H1 (cell line): Measurements from ENCODE around the gene RAET1E. TPM values are rescaled to one million over a fixed set of nuclear protein-coding genes. Genes with fewer than 3 reads are reported as not detected.
"Not testable (repeated sequence)": the region's sequence is repeated elsewhere in the genome, so short reads cannot be mapped to it uniquely, and the experiment has no call there.

Experiments
- CTCF ChIA-PET: fragments of 300-600 bp; sonication (Branson Sonifier 250); formaldehyde crosslinking; loops from one replicate; lab custom pipeline; 2021; ENCODE audit not compliant: partially characterized antibody; lab: Charles Lee
- POLR2A ChIA-PET: fragments of 300-600 bp; sonication (Branson Sonifier 250); formaldehyde crosslinking; loops from one replicate; lab custom pipeline; 2021; ENCODE audit warnings: inconsistent platforms; ENCODE audit not compliant: partially characterized antibody; lab: Charles Lee
- DNase-seq, 2 experiments: peaks; one replicate each; pipeline versions ENCODE4 v3.0.0 to v3.0.0-alpha.2; 2010 to 2022; ENCODE audit warnings: low spot score in 2 of 2, low read depth in 1 of 2, mixed read lengths in 1 of 2
- FAIRE-seq: peaks from 2 replicates; lab custom pipeline; 2011; peaks lifted over from hg19 to GRCh38; lab: Jason Lieb, UNC
- H2AFZ ChIP-seq: 2 replicates; pipeline ENCODE4 v1.8.1; 2012; ENCODE audit warnings: low read length, inconsistent platforms
- H2AK5ac ChIP-seq: 2 replicates; pipeline ENCODE4 v1.6.1; 2013; ENCODE audit warnings: low read depth, low read length
- H2BK120ac ChIP-seq: replicated peaks from 2 replicates; pipeline ENCODE3; 2013; ENCODE audit warnings: low read depth, low read length, inconsistent platforms
- H2BK12ac ChIP-seq: 2 replicates; pipeline ENCODE4 v1.6.1; 2013; ENCODE audit warnings: low read depth, low read length
- H2BK15ac ChIP-seq: 2 replicates; pipeline ENCODE4 v1.6.1; 2013; ENCODE audit warnings: low read length
- H2BK20ac ChIP-seq: 2 replicates; pipeline ENCODE4 v1.6.1; 2013; ENCODE audit warnings: low read length
- H2BK5ac ChIP-seq: 2 replicates; pipeline ENCODE4 v1.6.1; 2013; ENCODE audit warnings: low read depth, low read length
- H3K14ac ChIP-seq: 2 replicates; pipeline ENCODE4 v1.6.1; 2013; ENCODE audit warnings: inconsistent platforms; ENCODE audit not compliant: insufficient read length
- H3K18ac ChIP-seq: 2 replicates; pipeline ENCODE4 v1.6.1; 2013; ENCODE audit warnings: low read length; ENCODE audit errors: extremely low read depth
- H3K23ac ChIP-seq: 2 replicates; pipeline ENCODE4 v1.6.1; 2013; ENCODE audit warnings: inconsistent platforms; ENCODE audit not compliant: insufficient read length
- H3K23me2 ChIP-seq: 2 replicates; pipeline ENCODE4 v1.6.1; 2013; ENCODE audit warnings: low read depth, low read length
- H3K27ac ChIP-seq: 2 replicates; pipeline ENCODE4 v1.6.1; 2011; ENCODE audit warnings: low read depth, low read length, inconsistent platforms
- H3K27me3 ChIP-seq, 4 experiments: replicated peaks in 1 of 4; 1 replicate in 1 of 4; 2 replicates in 3 of 4; pipeline versions ENCODE4 v1.6.1 to v1.8.1; 2011 to 2013; ENCODE audit warnings: low read length in 3 of 4, mild to moderate bottlenecking in 3 of 4, inconsistent platforms in 2 of 4, mixed read lengths in 2 of 4, moderate library complexity in 1 of 4; ENCODE audit not compliant: control insufficient read depth in 3 of 4, insufficient read depth in 3 of 4; ENCODE audit errors: extremely low read depth in 1 of 4
- H3K36me3 ChIP-seq, 4 experiments: 2 replicates each; pipeline versions ENCODE4 v1.6.1 to v1.8.1; 2011 to 2013; ENCODE audit warnings: mild to moderate bottlenecking in 4 of 4, low read length in 3 of 4, moderate library complexity in 2 of 4, control low read depth in 1 of 4, inconsistent platforms in 1 of 4; ENCODE audit not compliant: insufficient read depth in 4 of 4, control insufficient read depth in 2 of 4
- H3K4ac ChIP-seq: replicated peaks from 2 replicates; pipeline ENCODE3; 2013; ENCODE audit warnings: low read length, low read depth, mixed read lengths, inconsistent platforms; ENCODE audit not compliant: insufficient read length
- H3K4me1 ChIP-seq, 4 experiments: replicated peaks in 1 of 4; 1 replicate in 1 of 4; 2 replicates in 3 of 4; pipeline versions ENCODE4 v1.6.1 to v1.8.1; 2011 to 2013; ENCODE audit warnings: low read length in 3 of 4, inconsistent platforms in 2 of 4, mixed read lengths in 1 of 4; ENCODE audit not compliant: insufficient read depth in 4 of 4, control insufficient read depth in 3 of 4
- H3K4me2 ChIP-seq, 2 experiments: 2 replicates each; pipeline versions ENCODE4 v1.6.1 to v1.8.1; 2011 to 2013; ENCODE audit warnings: low read depth in 2 of 2, low read length in 2 of 2, control low read depth in 1 of 2, inconsistent platforms in 1 of 2, mild to moderate bottlenecking in 1 of 2; ENCODE audit not compliant: insufficient read depth in 1 of 2
- H3K4me3 ChIP-seq, 4 experiments: fragments of 200-600, 300-600 bp in 1 of 4; sonication (generic), shearing (Covaris generic), sonication (Bioruptor Twin) in 1 of 4; 2 replicates each; pipeline versions ENCODE4 v1.5.1 to v1.8.1; 2011 to 2016; ENCODE audit warnings: low read length in 4 of 4, low read depth in 3 of 4, control low read depth in 2 of 4, inconsistent platforms in 2 of 4, mild to moderate bottlenecking in 2 of 4, mixed read lengths in 1 of 4, moderate library complexity in 1 of 4; ENCODE audit not compliant: insufficient read depth in 2 of 4; ENCODE audit errors: extremely low read depth in 1 of 4
- H3K56ac ChIP-seq: replicated peaks from 2 replicates; pipeline ENCODE3; 2013; ENCODE audit warnings: low read depth, mild to moderate bottlenecking, mixed read lengths, low read length, inconsistent platforms; ENCODE audit not compliant: insufficient read length
- H3K79me1 ChIP-seq: 2 replicates; pipeline ENCODE4 v1.6.1; 2013; ENCODE audit warnings: low read depth, low read length, control low read depth
- H3K79me2 ChIP-seq, 2 experiments: 2 replicates each; pipeline versions ENCODE4 v1.6.1 to v1.8.1; 2012 to 2013; ENCODE audit warnings: low read length in 2 of 2, mild to moderate bottlenecking in 2 of 2, inconsistent platforms in 1 of 2; ENCODE audit not compliant: insufficient read depth in 2 of 2, control insufficient read depth in 1 of 2
- H3K9ac ChIP-seq, 4 experiments: replicated peaks in 1 of 4; 1 replicate in 1 of 4; 2 replicates in 3 of 4; pipeline versions ENCODE4 v1.6.1 to v1.8.1; 2011 to 2013; ENCODE audit warnings: low read depth in 3 of 4, low read length in 3 of 4, control low read depth in 2 of 4, mild to moderate bottlenecking in 2 of 4, moderate library complexity in 2 of 4, inconsistent platforms in 1 of 4; ENCODE audit errors: extremely low read depth in 1 of 4
- H3K9me3 ChIP-seq, 2 experiments: 2 replicates each; pipeline versions ENCODE4 v1.6.1 to v1.8.1; 2012 to 2013; ENCODE audit warnings: mild to moderate bottlenecking in 2 of 2, moderate library complexity in 2 of 2, control low read depth in 1 of 2, inconsistent platforms in 1 of 2, low read depth in 1 of 2, low read length in 1 of 2, mixed read lengths in 1 of 2; ENCODE audit not compliant: insufficient read depth in 2 of 2
- H4K20me1 ChIP-seq, 2 experiments: replicated peaks in 1 of 2; 2 replicates each; pipeline versions ENCODE3 to v1.8.1; 2011 to 2013; ENCODE audit warnings: inconsistent platforms in 2 of 2, low read length in 2 of 2, mild to moderate bottlenecking in 1 of 2; ENCODE audit not compliant: insufficient read depth in 2 of 2, control insufficient read depth in 1 of 2
- H4K5ac ChIP-seq: 2 replicates; pipeline ENCODE4 v1.6.1; 2013; ENCODE audit warnings: low read length, low read depth, mixed read lengths, inconsistent platforms; ENCODE audit not compliant: insufficient read length
- H4K8ac ChIP-seq: 2 replicates; pipeline ENCODE4 v1.8.0; 2013; ENCODE audit warnings: mild to moderate bottlenecking, moderate library complexity, low read length, inconsistent platforms; ENCODE audit not compliant: insufficient read depth; ENCODE audit errors: extremely low read depth
- H4K91ac ChIP-seq: replicated peaks from 2 replicates; pipeline ENCODE3; 2013; ENCODE audit warnings: low read length, mixed read lengths, inconsistent platforms; ENCODE audit not compliant: insufficient read length
- CBX8 ChIP-seq: fragments of 300-800, 300-1000 bp; sonication (generic); IDR thresholded peaks from 2 replicates; pipeline ENCODE4 v1.7.1; 2016; ENCODE audit warnings: low read depth, low read length, borderline replicate concordance
- SP4 ChIP-seq: IDR thresholded peaks from 2 replicates; pipeline ENCODE4 v1.6.1; 2012; ENCODE audit warnings: low read length, inconsistent platforms
- WGBS, 2 experiments: shearing (Covaris generic) in 1 of 2; methylation state at CpG; one replicate each; pipeline versions ENCODE4 v1.1.6 to v1.1.7; 2013 to 2015; ENCODE audit warnings: low lambda C conversion rate in 2 of 2, mixed read lengths in 2 of 2, inconsistent platforms in 1 of 2, low coverage in 1 of 2, missing lambda C conversion rate in 1 of 2; ENCODE audit not compliant: insufficient replicate concordance in 2 of 2, insufficient coverage in 1 of 2, insufficient read length in 1 of 2; ENCODE audit errors: extremely low coverage in 1 of 2, missing lambda C conversion rate in 1 of 2; 5-methylcytosine and 5-hydroxymethylcytosine counted together
- polyA plus RNA-seq, 7 experiments: library from polyadenylated mRNA; depleted of rRNA in 3 of 7; stranded (reverse) in 5 of 7; unstranded in 2 of 7; fragments of >200 nt in 5 of 7; fragments of 200-250 nt in 2 of 7; gene quantifications; 1 replicate in 5 of 7; 2 replicates in 1 of 7; 4 replicates in 1 of 7; pipeline versions ENCODE4 v1.2.1 to v1.2.3, GENCODE V29; 2011 to 2013; ENCODE audit warnings: missing spikeins in 2 of 7, mixed read lengths in 2 of 7
- total RNA-seq: library from RNA; stranded (reverse); fragmentation: NEBNext Ultra II Directional; extraction: Animal tissue kit (Norgen Biotek cat#: 25700); gene quantifications from 2 replicates; pipeline ENCODE4 v1.2.1, GENCODE V29; 2021

Gene RAET1E
- total and polyA plus RNA-seq, 2 of the 8 experiments (the other 6 are each of a cell fraction or from before 2014, with no cell fraction given): not detected

GRCh38 chr6:149909701-149910470 lies 12.0 kb upstream of the RAET1E start (continued):
- no peak for TF ChIP-seq SP4
- no peak for TF ChIP-seq CBX8

GRCh38 chr6:149908480-149908879 lies 10.6 kb upstream of the RAET1E start:
- H3K4ac ChIP-seq, H2AK5ac ChIP-seq, H3K27me3 ChIP-seq, H2BK12ac ChIP-seq, H3K56ac ChIP-seq, H3K36me3 ChIP-seq, H4K5ac ChIP-seq, H2BK15ac ChIP-seq, H3K79me2 ChIP-seq, H3K27ac ChIP-seq, H3K4me3 ChIP-seq, POLR2A ChIA-PET, H3K14ac ChIP-seq, H3K4me1 ChIP-seq, H4K20me1 ChIP-seq, H2AFZ ChIP-seq, H3K4me2 ChIP-seq, H3K18ac ChIP-seq, H3K9ac ChIP-seq, H2BK120ac ChIP-seq, H2BK20ac ChIP-seq, H2BK5ac ChIP-seq, FAIRE-seq, H4K8ac ChIP-seq, DNase-seq, H3K23ac ChIP-seq, H3K23me2 ChIP-seq, H4K91ac ChIP-seq, H3K79me1 ChIP-seq: not testable (repeated sequence)
- 85% methylated on average over 4 of the region's 4 CpGs; no CpG with 5 or more reads in 1 of the 2 experiments for WGBS, 2 experiments
- CTCF ChIA-PET: interaction anchor here (1.6 kb wide), 1 partner anchor 17 kb away, joined by 6 read pairs; no protein-coding TSS in a partner anchor
- peaks cover 15 to 22% of the 10 kb centered on the region in 2 experiments; a peak in 3 of 4 replicates for H3K9me3 ChIP-seq
